Prostate gland (tissue), 2 donors: ENCODE measurements around the gene IP6K2.

Source experiments
- CTCF ChIP-seq, 4 experiments: fragments of 200-600 bp in 2 of 4; fragments of 450-650 bp in 2 of 4; sonication (generic) in 2 of 4; IDR thresholded peaks; 1 replicate in 3 of 4; 2 replicates in 1 of 4; pipeline ENCODE4 v1.5.1; 2016 to 2019; ENCODE audit warnings: antibody characterized with exemption in 4 of 4, mild to moderate bottlenecking in 2 of 4, moderate library complexity in 2 of 4
- POLR2A ChIP-seq: fragments of 450-650 bp; IDR thresholded peaks from one replicate; pipeline ENCODE4 v1.6.1; 2016; ENCODE audit warnings: antibody characterized with exemption, mild to moderate bottlenecking
- POLR2AphosphoS5 ChIP-seq: sonication (generic); formaldehyde crosslinking; IDR thresholded peaks from one replicate; pipeline ENCODE4 v1.6.1; 2017; ENCODE audit warnings: antibody characterized with exemption

DNA sequence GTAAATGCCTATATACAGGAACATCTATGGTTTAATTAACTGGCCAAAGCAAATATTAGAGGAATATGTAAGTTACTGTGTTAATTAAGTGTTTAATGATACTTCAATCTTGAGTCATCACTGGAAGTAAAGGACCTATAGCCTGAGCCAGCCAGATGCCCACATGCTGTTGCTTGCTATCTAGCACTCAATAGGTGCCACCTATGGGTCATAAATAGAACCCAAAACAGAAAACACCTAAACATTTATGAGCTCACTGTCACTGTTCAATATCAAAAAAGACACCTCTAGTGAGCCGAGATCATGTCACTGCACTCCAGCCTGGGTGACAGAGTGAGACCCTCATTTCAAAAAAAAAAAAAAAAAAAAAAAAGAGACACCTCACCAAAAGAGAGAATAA is 48.4 kb upstream of the IP6K2 start:
- TF ChIP-seq CTCF (IDR thresholded peaks at IDR 0.05) (peak in 2 of 4 experiments; percentile 51 to 53), POLR2A (no peak), POLR2AphosphoS5 (peak; percentile 42)
